ENCODE data around the gene LONP1.

LONP1 gene

GRCh38 chr19:5694167-5694955 is 25.6 kb downstream of the LONP1 start:
- TF ChIP-seq CTCF (IDR thresholded peaks at IDR 0.05; ENCODE audit: insufficient read depth, missing control alignments): no peak
- no peak for FAIRE-seq
- no peak for DNase-seq (ENCODE audit: insufficient read length, low spot score)

GRCh38 chr19:5693195-5694166 is 26.5 kb downstream of the LONP1 start:
- no peak for TF ChIP-seq CTCF (IDR thresholded peaks at IDR 0.05; ENCODE audit: insufficient read depth, missing control alignments)
- no peak for DNase-seq (ENCODE audit: insufficient read length, low spot score)
- no peak for FAIRE-seq

- no peak for TF ChIP-seq CTCF (IDR thresholded peaks at IDR 0.05; ENCODE audit: insufficient read depth, missing control alignments)
- no peak for FAIRE-seq
- DNase-seq (ENCODE audit: insufficient read length, low spot score): no peak
These were observed 27.2 kb downstream of the LONP1 start for GRCh38 chr19:5692723-5693194.

GRCh38 chr19:5691822-5692722 is 27.9 kb downstream of the LONP1 start:
- TF ChIP-seq CTCF (IDR thresholded peaks at IDR 0.05; ENCODE audit: insufficient read depth, missing control alignments): no peak
- DNase-seq (ENCODE audit: insufficient read length, low spot score) (no peak), FAIRE-seq (no peak)

GRCh38 chr19:5690955-5691821 is 28.8 kb downstream of the LONP1 start:
- no peak for FAIRE-seq
- no peak for DNase-seq (ENCODE audit: insufficient read length, low spot score)
- no peak for TF ChIP-seq CTCF (IDR thresholded peaks at IDR 0.05; ENCODE audit: insufficient read depth, missing control alignments)

Data from D721Med (cell line).